Measurements from ENCODE around the gene SLC7A6OS. TPM values are rescaled to one million over a fixed set of nuclear protein-coding genes. Genes with fewer than 3 reads are reported as not detected.
A peak's percentile ranks its signal among the peaks of the same experiment; 100 is the strongest.

SLC7A6OS gene
- total and polyA plus RNA-seq, 10 of the 15 experiments (the other 5 are each of a cell fraction or from before 2014, with no cell fraction given): 2.9 to 27.4 (median 16.9) TPM

GRCh38 chr16:68284847-68285246 lies 25.9 kb downstream of the SLC7A6OS start (continued):
- TF ChIP-seq CREB1 (IDR thresholded peaks at IDR 0.05; ENCODE audit: low read depth) (peak; percentile 37; the same call in 1 of the 2 replicates), SP1 (IDR thresholded peaks at IDR 0.05; ENCODE audit: low read depth, low read length) (no peak), POLR2AphosphoS2 (IDR thresholded peaks at IDR 0.05; ENCODE audit: low read depth, low read length) (no peak), ZZZ3 (IDR thresholded peaks at IDR 0.05; ENCODE audit: control insufficient read depth, insufficient read length, low read depth) (no peak), FOXK2 (IDR thresholded peaks at IDR 0.05) (peak; percentile 31; the same call in 1 of the 2 replicates), HDAC6 (IDR thresholded peaks at IDR 0.05; ENCODE audit: unreplicated experiment) (no peak), ZNF274 (IDR thresholded peaks at IDR 0.05; ENCODE audit: insufficient read depth, insufficient read length) (no peak), MLLT1 (IDR thresholded peaks at IDR 0.05) (no peak), SPI1 (IDR thresholded peaks at IDR 0.05; ENCODE audit: borderline replicate concordance, insufficient read depth, low read depth, low read length) (peak; percentile 92), NFIC (IDR thresholded peaks at IDR 0.05; ENCODE audit: low read depth, low read length) (peak; percentile 48), NBN (IDR thresholded peaks at IDR 0.05) (peak; percentile 86), FOS (IDR thresholded peaks at IDR 0.05; ENCODE audit: borderline replicate concordance, extremely low read depth, insufficient read length) (no peak), RBBP5 (conservative IDR thresholded peaks at IDR 0.05) (no peak), SUZ12 (IDR thresholded peaks at IDR 0.05; ENCODE audit: unreplicated experiment) (no peak), BHLHE40 (IDR thresholded peaks at IDR 0.05; ENCODE audit: borderline replicate concordance in 1 of 2, low read depth in 2 of 2, low read length in 1 of 2) (peak; percentile 12 to 14; a peak in 1 of 4 replicates), NRF1 (conservative IDR thresholded peaks at IDR 0.05; ENCODE audit: low read depth, low read length) (no peak), MEF2B (IDR thresholded peaks at IDR 0.05; ENCODE audit: partially characterized antibody, poor library complexity, severe bottlenecking) (peak; percentile 9), IKZF1 (conservative IDR thresholded peaks at IDR 0.05) (peak; percentile 60; the same call in 1 of the 2 replicates), PAX5 (IDR thresholded peaks at IDR 0.05; ENCODE audit: borderline replicate concordance, low read depth, low read length) (peak; percentile 65), ASH2L (IDR thresholded peaks at IDR 0.05; ENCODE audit: borderline replicate concordance, low read depth) (no peak), BCL11A (IDR thresholded peaks at IDR 0.05; ENCODE audit: low read depth, low read length) (no peak), IKZF2 (IDR thresholded peaks at IDR 0.05) (peak; percentile 89 to 91), CEBPB (IDR thresholded peaks at IDR 0.05; ENCODE audit: borderline replicate concordance in 1 of 2, low read depth in 2 of 2, low read length in 2 of 2) (no peak), ATF7 (IDR thresholded peaks at IDR 0.05; ENCODE audit: low read depth) (peak; percentile 38; the same call in 1 of the 2 replicates), MXI1 (IDR thresholded peaks at IDR 0.05; ENCODE audit: low read depth, low read length) (peak; percentile 71; the same call in 1 of the 2 replicates)
- TF ChIP-seq, protein P1, sequence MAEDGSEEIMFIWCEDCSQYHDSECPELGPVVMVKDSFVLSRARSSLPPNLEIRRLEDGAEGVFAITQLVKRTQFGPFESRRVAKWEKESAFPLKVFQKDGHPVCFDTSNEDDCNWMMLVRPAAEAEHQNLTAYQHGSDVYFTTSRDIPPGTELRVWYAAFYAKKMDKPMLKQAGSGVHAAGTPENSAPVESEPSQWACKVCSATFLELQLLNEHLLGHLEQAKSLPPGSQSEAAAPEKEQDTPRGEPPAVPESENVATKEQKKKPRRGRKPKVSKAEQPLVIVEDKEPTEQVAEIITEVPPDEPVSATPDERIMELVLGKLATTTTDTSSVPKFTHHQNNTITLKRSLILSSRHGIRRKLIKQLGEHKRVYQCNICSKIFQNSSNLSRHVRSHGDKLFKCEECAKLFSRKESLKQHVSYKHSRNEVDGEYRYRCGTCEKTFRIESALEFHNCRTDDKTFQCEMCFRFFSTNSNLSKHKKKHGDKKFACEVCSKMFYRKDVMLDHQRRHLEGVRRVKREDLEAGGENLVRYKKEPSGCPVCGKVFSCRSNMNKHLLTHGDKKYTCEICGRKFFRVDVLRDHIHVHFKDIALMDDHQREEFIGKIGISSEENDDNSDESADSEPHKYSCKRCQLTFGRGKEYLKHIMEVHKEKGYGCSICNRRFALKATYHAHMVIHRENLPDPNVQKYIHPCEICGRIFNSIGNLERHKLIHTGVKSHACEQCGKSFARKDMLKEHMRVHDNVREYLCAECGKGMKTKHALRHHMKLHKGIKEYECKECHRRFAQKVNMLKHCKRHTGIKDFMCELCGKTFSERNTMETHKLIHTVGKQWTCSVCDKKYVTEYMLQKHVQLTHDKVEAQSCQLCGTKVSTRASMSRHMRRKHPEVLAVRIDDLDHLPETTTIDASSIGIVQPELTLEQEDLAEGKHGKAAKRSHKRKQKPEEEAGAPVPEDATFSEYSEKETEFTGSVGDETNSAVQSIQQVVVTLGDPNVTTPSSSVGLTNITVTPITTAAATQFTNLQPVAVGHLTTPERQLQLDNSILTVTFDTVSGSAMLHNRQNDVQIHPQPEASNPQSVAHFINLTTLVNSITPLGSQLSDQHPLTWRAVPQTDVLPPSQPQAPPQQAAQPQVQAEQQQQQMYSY (CRISPR knock-in tag; IDR thresholded peaks at IDR 0.05): no peak
- TF ChIP-seq, protein P2, sequence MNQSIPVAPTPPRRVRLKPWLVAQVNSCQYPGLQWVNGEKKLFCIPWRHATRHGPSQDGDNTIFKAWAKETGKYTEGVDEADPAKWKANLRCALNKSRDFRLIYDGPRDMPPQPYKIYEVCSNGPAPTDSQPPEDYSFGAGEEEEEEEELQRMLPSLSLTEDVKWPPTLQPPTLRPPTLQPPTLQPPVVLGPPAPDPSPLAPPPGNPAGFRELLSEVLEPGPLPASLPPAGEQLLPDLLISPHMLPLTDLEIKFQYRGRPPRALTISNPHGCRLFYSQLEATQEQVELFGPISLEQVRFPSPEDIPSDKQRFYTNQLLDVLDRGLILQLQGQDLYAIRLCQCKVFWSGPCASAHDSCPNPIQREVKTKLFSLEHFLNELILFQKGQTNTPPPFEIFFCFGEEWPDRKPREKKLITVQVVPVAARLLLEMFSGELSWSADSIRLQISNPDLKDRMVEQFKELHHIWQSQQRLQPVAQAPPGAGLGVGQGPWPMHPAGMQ (IDR thresholded peaks at IDR 0.05; ENCODE audit: borderline replicate concordance): no peak
